ENCODE results near the gene PDIA2.
"Not testable (repeated sequence)": the region's sequence is repeated elsewhere in the genome, so short reads cannot be mapped to it uniquely, and the experiment has no call there.

Gene PDIA2

GRCh38 chr16:303760-304505 is 21.0 kb downstream of the PDIA2 start:
- DNase-seq: no peak

DNA sequence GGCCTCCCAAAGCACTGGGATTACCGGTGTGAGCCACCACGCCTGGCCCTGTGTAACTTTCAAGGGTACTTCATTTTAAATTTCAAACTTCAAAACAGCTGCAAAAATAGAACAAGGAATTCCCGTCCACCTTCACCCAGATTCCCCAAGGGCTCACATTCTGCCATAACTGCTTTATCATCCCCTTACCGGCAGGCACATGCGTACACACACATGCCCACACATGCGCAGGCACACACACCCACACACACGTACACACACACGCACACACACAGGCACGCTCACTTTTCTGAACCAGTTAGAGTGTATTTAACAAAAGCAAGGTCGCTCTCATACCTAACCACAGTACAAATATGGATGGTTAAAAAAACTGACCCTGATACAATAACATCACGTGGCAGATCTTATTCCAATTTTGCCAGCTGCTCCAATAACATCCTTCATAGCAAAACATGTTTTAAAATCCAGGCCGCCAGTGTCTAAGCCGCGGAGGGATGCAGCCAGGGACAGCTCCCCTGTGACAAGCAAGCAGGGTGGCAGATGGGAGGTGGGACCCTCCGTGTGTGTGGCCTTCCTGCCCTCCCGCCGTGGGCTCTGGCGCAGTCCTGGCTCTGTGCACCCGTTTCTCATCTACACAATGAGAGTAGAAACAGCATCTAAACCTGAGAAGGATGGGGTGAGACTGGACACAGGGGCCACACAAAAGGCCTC is 23.1 kb downstream of the PDIA2 start:
- no peak for DNase-seq

GRCh38 chr16:306911-307370 is 24.0 kb downstream of the PDIA2 start:
- DNase-seq: no peak

DNA sequence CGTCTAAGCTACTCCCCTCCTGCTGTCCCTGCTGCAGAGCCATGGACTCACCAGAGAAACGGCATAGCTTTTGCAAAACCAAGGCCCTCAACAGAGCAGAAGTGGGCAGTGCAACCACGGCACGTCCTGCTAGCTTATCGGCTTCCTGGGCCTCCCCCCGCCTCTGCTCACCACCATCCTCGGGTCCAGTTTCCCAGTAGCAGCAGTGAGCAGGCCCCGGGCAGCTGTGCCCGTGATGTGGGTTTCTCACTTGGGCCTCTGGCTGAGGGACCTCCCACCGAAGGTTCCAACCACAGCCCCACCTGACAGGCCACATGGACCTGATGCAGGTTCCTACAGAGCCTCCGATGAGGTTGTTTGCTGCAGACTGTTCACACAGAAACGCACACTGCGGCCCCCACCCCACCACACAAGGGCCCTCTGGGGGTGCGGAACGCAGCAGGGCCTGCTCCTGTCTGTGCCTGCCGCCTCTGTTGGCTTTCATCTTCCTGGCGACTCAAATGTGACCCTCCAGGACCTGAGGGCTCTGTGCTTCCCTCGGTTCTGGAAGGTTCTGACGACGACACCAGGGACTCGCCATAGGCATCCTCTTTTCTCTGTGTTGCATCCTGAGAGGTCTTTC is 24.8 kb downstream of the PDIA2 start:
- no peak for DNase-seq

DNA sequence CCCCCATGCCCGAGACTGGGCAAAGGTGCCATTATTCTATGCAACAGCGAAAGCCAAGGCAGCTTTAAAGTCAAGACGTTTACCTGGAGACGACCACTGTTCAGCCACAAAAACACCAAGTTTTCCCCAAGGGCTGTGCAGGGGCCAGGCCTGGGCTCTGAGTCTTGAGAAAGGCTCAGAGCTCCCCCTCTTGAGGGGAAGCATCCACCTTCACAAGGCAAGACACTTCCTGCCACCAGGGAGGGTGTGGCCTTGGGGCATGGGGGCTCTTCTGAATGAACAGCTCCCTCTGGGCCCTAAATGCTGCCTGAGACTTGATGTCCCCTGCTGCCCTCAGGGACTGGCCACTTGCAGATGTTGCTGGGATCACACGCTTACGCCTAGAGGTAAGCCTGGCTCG is 26.5 kb downstream of the PDIA2 start:
- no peak for DNase-seq

DNA sequence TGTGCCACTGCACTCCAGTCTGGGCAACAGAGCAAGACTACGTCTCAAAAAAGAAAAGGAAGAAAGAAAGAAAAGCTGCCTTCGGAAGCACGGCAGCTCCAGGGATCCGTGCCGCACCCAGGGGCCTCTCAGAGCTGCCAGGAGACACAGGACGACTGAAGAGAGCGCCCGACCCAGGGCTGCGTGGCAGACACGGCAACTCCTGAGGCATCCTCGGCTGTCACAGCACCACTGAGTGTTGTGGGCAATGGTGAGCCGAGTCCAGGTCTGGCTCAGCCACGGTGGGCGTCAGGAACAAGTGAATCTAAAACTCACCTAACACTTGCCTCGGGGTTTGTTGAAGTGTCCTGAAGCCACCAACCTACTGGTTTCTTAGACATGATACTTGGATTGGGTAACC is 28.8 kb downstream of the PDIA2 start:
- DNase-seq: no peak

DNA sequence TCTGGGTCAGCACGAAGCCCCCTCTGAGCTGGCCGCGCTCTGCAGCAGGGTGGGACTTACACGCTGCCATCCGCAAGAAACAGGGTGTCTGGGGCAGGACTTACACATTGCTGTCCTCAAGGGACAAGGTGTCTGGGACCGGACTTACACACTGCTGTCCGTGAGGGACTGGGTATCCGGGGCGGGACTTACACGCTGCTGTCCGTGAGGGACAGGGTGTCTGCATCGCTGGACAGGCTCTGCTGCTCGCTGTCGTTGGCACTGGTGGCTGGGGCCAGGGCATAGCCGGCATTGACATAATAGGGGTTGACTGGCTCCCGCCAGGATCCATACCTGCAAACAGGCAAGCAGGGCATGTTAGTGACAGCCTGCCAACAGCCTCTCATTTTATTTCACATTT is 31.4 kb downstream of the PDIA2 start:
- DNase-seq: no peak

GRCh38 chr16:314795-315299 is 31.9 kb downstream of the PDIA2 start:
- no peak for DNase-seq

DNA sequence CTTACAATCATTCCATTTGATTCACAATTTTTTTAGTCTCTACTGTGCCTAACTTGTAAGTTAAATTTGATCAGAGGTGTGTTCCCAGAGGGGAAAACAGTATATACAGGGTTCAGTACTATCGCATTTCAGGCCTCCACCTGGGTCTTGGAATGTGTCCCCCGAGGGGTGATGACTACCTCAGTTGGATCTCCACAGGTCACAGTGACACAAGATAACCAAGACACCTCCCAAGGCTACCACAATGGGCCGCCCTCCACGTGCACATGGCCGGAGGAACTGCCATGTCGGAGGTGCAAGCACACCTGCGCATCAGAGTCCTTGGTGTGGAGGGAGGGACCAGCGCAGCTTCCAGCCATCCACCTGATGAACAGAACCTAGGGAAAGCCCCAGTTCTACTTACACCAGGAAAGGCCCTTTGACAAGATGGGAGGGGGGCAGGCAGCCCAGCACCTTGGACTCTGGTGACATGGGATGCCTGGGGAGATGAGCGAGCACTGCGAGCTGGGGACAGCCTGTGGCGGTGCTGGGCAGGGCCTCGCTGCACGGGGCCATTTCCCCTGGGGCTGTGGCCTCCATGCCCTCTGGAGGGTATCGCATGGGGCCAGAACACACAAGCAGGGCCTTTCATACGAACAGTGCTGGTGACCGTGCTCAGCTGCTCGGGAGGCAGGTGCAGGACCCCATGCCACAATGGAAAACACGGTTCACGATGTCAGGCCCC is 33.9 kb downstream of the PDIA2 start:
- DNase-seq: no peak

GRCh38 chr16:317583-317982 is 34.6 kb downstream of the PDIA2 start:
- DNase-seq: no peak

DNA sequence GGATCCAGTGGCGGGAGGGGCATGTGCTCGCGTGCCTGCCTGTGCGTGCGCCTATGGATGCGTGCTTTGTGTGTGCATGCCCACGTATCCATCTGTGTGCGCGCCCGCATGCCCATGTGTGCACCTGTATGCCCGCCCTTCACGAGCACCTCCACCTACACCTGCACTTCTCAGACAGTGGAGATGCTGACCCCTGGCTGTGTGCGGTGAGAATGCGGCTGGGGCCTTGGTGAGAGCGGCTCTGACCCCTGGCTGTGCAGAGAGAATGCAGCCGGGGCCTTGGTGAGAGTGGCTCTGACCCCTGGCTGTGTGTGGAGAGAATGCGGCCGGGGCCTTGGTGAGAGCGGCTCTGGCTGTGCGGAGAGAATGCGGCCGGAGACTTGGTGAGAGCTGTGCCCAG is 35.7 kb downstream of the PDIA2 start:
- DNase-seq: no peak

DNA sequence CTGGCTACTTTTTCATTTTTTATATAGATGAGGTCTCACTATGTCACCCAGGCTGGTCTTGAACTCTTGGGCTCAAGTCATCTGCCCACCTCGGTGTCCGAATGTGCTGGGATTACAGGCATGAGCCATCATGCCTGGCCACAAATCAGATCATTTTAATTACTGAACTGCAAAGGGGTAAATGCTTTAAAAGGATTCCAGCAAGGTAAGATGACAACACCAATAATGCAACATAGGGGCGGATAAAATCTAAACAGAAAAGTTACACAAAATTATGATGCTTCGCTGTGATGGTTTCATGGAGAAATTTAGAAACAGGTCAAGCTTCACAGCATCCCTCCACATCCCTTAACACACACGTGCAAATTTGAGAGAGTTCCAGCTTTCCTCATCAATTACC is 37.2 kb downstream of the PDIA2 start:
- DNase-seq: no peak

DNA sequence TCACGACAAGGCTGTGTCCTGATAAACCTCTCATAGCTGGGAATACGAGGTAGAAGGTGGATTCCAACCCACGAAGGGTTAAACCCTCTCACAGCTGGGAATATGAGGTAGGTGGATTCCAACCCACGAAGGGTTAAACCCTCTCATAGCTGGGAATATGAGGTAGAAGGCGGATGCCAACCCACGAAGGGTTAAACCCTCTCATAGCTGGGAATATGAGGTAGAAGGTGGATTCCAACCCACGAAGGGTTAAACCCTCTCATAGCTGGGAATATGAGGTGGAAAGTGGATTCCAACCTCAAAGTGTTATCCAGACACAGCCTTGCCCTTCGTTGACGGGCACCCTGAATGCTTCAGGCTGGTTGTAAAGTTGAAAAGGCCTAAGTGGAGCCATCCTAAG is 38.6 kb downstream of the PDIA2 start:
- DNase-seq: no peak

DNA sequence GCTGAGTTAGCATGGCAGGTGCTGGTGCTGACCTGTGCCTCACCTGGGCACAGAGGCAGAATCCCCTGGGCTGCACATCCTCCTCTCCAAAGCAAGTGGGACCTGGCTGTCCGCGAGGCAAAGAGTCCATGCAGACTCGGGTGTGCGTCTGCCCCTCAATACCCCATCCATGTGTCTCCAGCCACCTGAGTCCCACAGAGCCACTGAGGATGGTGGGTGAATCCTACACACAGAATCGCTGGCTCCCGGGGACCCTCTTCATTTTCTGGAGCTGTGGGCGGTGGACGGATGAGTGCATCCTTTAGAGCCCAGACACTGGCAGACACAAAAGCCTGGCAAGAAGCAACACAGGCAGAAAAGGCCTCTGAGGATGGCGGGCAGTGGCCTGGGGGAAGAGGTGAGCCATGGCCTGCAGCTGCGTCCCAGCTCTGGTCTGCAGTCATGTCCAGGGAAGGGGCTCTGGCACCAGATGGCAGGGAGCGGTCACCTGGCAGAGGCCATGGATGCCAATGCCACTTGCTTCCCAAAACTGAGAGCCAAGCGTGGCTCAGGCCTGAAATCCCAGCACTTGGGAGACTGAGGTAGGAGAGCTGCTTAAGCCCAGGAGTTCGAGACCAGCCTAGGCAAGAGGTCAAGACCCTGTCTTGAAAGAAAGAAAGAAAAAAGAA is 39.6 kb downstream of the PDIA2 start:
- no peak for DNase-seq

DNA sequence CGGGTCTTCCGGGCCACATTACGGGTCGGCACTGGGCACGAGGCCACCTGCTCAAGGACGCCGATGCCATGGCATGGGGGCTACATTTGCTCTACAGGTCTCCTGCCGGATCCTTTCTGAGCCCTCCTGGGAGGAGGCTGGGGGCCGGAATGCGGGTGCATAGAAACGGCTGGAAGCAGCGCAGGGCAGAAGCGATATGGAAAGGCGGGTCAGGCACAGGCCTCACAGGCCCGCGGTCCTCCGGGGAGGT is 41.2 kb downstream of the PDIA2 start:
- DNase-seq: no peak

- DNase-seq: no peak
These were observed 41.7 kb downstream of the PDIA2 start for GRCh38 chr16:324451-325334.

GRCh38 chr16:325375-326145 is 42.6 kb downstream of the PDIA2 start:
- no peak for DNase-seq

- no peak for DNase-seq
These were observed 47.8 kb downstream of the PDIA2 start for GRCh38 chr16:330741-331140.

DNA sequence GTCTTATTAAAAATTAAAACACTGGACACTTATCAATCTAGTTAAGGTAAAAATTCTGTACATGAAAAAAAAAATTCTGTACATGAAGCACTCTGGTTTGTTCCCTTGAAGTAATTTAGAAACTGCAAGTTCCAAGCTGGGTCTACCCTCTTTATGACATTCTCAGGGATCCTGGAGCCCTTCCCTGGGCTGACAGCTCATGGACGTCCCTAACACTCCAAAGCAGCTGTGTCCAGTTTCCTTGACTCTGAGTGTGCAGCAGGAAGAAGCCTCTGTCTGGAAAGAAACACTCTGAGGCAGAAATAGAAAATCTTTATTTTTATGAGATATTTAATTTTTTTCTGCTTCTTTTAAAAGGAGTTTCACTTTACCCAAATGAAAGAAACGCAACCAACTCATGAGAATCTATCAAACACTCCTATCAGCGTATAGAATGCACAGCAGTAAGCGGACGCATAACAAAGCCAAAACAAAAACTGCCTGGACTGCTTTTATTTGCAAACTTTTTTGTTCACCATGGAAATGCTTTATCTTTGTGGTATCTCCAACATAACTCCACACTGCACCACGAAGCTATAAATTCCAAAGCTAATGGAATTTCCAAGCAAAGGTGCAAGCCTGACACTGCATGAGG is 48.3 kb downstream of the PDIA2 start:
- not testable (repeated sequence) for DNase-seq

GRCh38 chr16:333406-334094 is 50.6 kb downstream of the PDIA2 start:
- no peak for DNase-seq

All from SW 1271 (cell line).